SK-N-SH (cell line): Measurements from ENCODE around the gene GGA2. TPM values are rescaled to one million over a fixed set of nuclear protein-coding genes. Genes with fewer than 3 reads are reported as not detected.

Source experiments
- CTCF ChIA-PET: fragments of 300-600, 350-600 bp; formaldehyde crosslinking; extraction: SDS; loops from one replicate; lab custom pipeline; 2021; lab: Yijun Ruan, JAX
- POLR2A ChIA-PET: fragments of 350-600 bp; sonication (Branson Sonifier 250); formaldehyde crosslinking; extraction: SDS; loops from one replicate; lab custom pipeline; 2020; ENCODE audit warnings: antibody characterized with exemption, inconsistent platforms; lab: Yijun Ruan, JAX
- DNase-seq: peaks from one replicate; pipeline ENCODE4 v3.0.0; 2012
- H2AFZ ChIP-seq: fragments of 200-600 bp; sonication (generic); 2 replicates; pipeline ENCODE4 v1.8.1; 2016; ENCODE audit warnings: antibody characterized with exemption, mild to moderate bottlenecking, low read depth
- H3F3A ChIP-seq: fragments of 200-600 bp; sonication (generic); replicated peaks from 2 replicates; pipeline ENCODE3; 2016; ENCODE audit warnings: antibody characterized with exemption, mild to moderate bottlenecking; ENCODE audit not compliant: insufficient read depth
- H3K27ac ChIP-seq, 2 experiments: fragments of 200-500 bp in 1 of 2; fragments of 200-600 bp in 1 of 2; sonication (Bioruptor generic) in 1 of 2; sonication (generic), shearing (Covaris generic) in 1 of 2; 2 replicates each; pipeline versions ENCODE4 v1.5.1 to v1.6.1; 2014 to 2016; ENCODE audit warnings: low read depth in 2 of 2, inconsistent platforms in 1 of 2, low read length in 1 of 2, mild to moderate bottlenecking in 1 of 2, mixed read lengths in 1 of 2
- H3K27me3 ChIP-seq: fragments of 200-600 bp; sonication (generic), shearing (Covaris generic); 2 replicates; pipeline ENCODE4 v1.6.1; 2016; ENCODE audit warnings: mixed run types; ENCODE audit not compliant: insufficient read depth
- H3K36me3 ChIP-seq, 2 experiments: fragments of 200-500 bp in 1 of 2; fragments of 200-600 bp in 1 of 2; sonication (Bioruptor generic) in 1 of 2; sonication (generic) in 1 of 2; replicated peaks in 1 of 2; 2 replicates each; pipeline versions ENCODE3 to v1.5.1; 2014 to 2016; ENCODE audit warnings: low read length in 1 of 2, mild to moderate bottlenecking in 1 of 2; ENCODE audit not compliant: insufficient read depth in 2 of 2, control insufficient read depth in 1 of 2
- H3K4me1 ChIP-seq, 2 experiments: fragments of 200-500 bp in 1 of 2; fragments of 200-600 bp in 1 of 2; sonication (Bioruptor generic) in 1 of 2; sonication (generic), shearing (Covaris generic) in 1 of 2; 2 replicates each; pipeline versions ENCODE4 v1.5.1 to v1.6.1; 2014 to 2016; ENCODE audit warnings: low read depth in 1 of 2, low read length in 1 of 2, mixed run types in 1 of 2; ENCODE audit not compliant: insufficient read depth in 2 of 2, control insufficient read depth in 1 of 2
- H3K4me2 ChIP-seq: fragments of 200-600 bp; sonication (generic), shearing (Covaris generic); 2 replicates; pipeline ENCODE4 v1.6.1; 2017; ENCODE audit warnings: mixed run types
- H3K4me3 ChIP-seq, 2 experiments: fragments of 200-500 bp in 1 of 2; fragments of 200-600 bp in 1 of 2; sonication (Bioruptor generic) in 1 of 2; sonication (generic), shearing (Covaris generic) in 1 of 2; 2 replicates each; pipeline versions ENCODE4 v1.5.1 to v1.8.1; 2014 to 2016; ENCODE audit warnings: low read depth in 2 of 2, inconsistent platforms in 1 of 2, low read length in 1 of 2, mild to moderate bottlenecking in 1 of 2, mixed read lengths in 1 of 2, moderate library complexity in 1 of 2
- H3K79me2 ChIP-seq: fragments of 200-600 bp; sonication (generic); 2 replicates; pipeline ENCODE4 v1.8.1; 2017; ENCODE audit warnings: mild to moderate bottlenecking; ENCODE audit not compliant: insufficient read depth
- H3K9ac ChIP-seq: fragments of 200-600 bp; sonication (generic); 2 replicates; pipeline ENCODE4 v1.6.1; 2017; ENCODE audit warnings: mixed run types
- H3K9me2 ChIP-seq: fragments of 200-600 bp; sonication (generic); 2 replicates; pipeline ENCODE4 v1.6.1; 2017; ENCODE audit warnings: mixed run types
- H3K9me3 ChIP-seq: fragments of 200-600 bp; sonication (generic); 2 replicates; pipeline ENCODE4 v1.6.1; 2017; ENCODE audit warnings: mixed run types, mild to moderate bottlenecking, moderate library complexity
- H4K20me1 ChIP-seq: fragments of 200-600 bp; sonication (generic); 2 replicates; pipeline ENCODE4 v1.6.1; 2017; ENCODE audit warnings: mild to moderate bottlenecking, mixed run types; ENCODE audit not compliant: insufficient read depth
- CHD2 ChIP-seq: fragments of 150-350 bp; IDR thresholded peaks from 2 replicates; pipeline ENCODE4 v1.6.1; 2018; ENCODE audit warnings: low read length; ENCODE audit not compliant: partially characterized antibody
- ELF1 ChIP-seq: IDR thresholded peaks from 2 replicates; pipeline ENCODE4 v1.4.0; 2012
- EP300 ChIP-seq, 2 experiments: IDR thresholded peaks; 2 replicates each; pipeline versions ENCODE4 v1.4.0 to v1.6.1; 2012; ENCODE audit warnings: borderline replicate concordance in 1 of 2, low read depth in 1 of 2, low read length in 1 of 2
- FOSL2 ChIP-seq: IDR thresholded peaks from 2 replicates; pipeline ENCODE4 v1.4.0; 2012; ENCODE audit warnings: low read depth, mild to moderate bottlenecking, moderate library complexity, borderline replicate concordance
- FOXJ3 ChIP-seq: sonication (generic); formaldehyde crosslinking; IDR thresholded peaks from 2 replicates; pipeline ENCODE4 v1.5.1; 2020; ENCODE audit warnings: mild to moderate bottlenecking, missing genetic modification reagents
- FOXM1 ChIP-seq: IDR thresholded peaks from 2 replicates; pipeline ENCODE4 v1.4.0; 2012; ENCODE audit warnings: low read depth, mild to moderate bottlenecking
- GABPA ChIP-seq: IDR thresholded peaks from 2 replicates; pipeline ENCODE4 v1.4.0; 2012; ENCODE audit warnings: low read depth, mild to moderate bottlenecking
- GATA2 ChIP-seq: sonication (generic); formaldehyde crosslinking; IDR thresholded peaks from 2 replicates; pipeline ENCODE4 v1.5.0; 2020; ENCODE audit warnings: mild to moderate bottlenecking, missing genetic modification reagents
- IRF3 ChIP-seq: fragments of 150-350 bp; IDR thresholded peaks from 2 replicates; pipeline ENCODE4 v1.6.1; 2016; ENCODE audit warnings: mild to moderate bottlenecking, low read depth, low read length
- PBX3 ChIP-seq: IDR thresholded peaks from 2 replicates; pipeline ENCODE4; 2012
- POLR2AphosphoS5 ChIP-seq: IDR thresholded peaks from 2 replicates; pipeline ENCODE4 v1.6.1; 2012; ENCODE audit warnings: low read depth, low read length
- RFX5 ChIP-seq: IDR thresholded peaks from 2 replicates; pipeline ENCODE4 v1.6.1; 2012; ENCODE audit warnings: mild to moderate bottlenecking, improper control_type of control experiment, low read length
- RXRA ChIP-seq: IDR thresholded peaks from 2 replicates; pipeline ENCODE4 v1.4.0; 2012; ENCODE audit warnings: low read depth, mild to moderate bottlenecking, borderline replicate concordance
- SMC3 ChIP-seq: IDR thresholded peaks from 2 replicates; pipeline ENCODE4 v1.6.1; 2012; ENCODE audit warnings: low read depth, low read length, improper control_type of control experiment
- TCF12 ChIP-seq: IDR thresholded peaks from 2 replicates; pipeline ENCODE4 v1.4.0; 2012
- TEAD4 ChIP-seq: IDR thresholded peaks from 2 replicates; pipeline ENCODE4 v1.4.0; 2012; ENCODE audit warnings: mild to moderate bottlenecking, borderline replicate concordance; ENCODE audit not compliant: insufficient read depth
- USF1 ChIP-seq: IDR thresholded peaks from 2 replicates; pipeline ENCODE4 v1.4.0; 2012; ENCODE audit warnings: low read depth, borderline replicate concordance
- USF2 ChIP-seq: fragments of 150-350 bp; IDR thresholded peaks from 2 replicates; pipeline ENCODE4 v1.6.1; 2017; ENCODE audit warnings: antibody characterized with exemption, low read length, low read depth, borderline replicate concordance
- WGBS: methylation state at CpG from one replicate; pipeline ENCODE4 v1.1.6; 2017; ENCODE audit warnings: low lambda C conversion rate; 5-methylcytosine and 5-hydroxymethylcytosine counted together
- polyA plus RNA-seq, 3 experiments: library from polyadenylated mRNA; depleted of rRNA; stranded (reverse); fragments of >200 nt; gene quantifications; 2 replicates each; pipeline ENCODE4 v1.2.3, GENCODE V29; 2012

Gene GGA2
- polyA plus RNA-seq, 1 of the 3 experiments (the other 2 are of a cell fraction): 23.4 TPM

GRCh38 chr16:23496821-23497542, 13.3 kb downstream of the GGA2 start:
- no peak for DNase-seq
- CTCF ChIA-PET: interaction anchor here (0.7 to 1.0 kb wide), 2 partner anchors 12 to 1421 kb away, joined by 4 read pairs; no protein-coding TSS in a partner anchor
- Histone ChIP-seq H3K4me1 (peaks cover 0 to 10% of the 10 kb centered on the region in 2 experiments; a peak in 1 of 4 replicates), H3K27ac (peak overlapping the region in 1 of 2 experiments; percentile 22; a peak in 1 of 4 replicates), H3K9me2 (no peaks in the 10 kb centered on the region)
- 73% methylated on average over 12 of the region's 12 CpGs for WGBS
- peak; percentile 44; the same call in 1 of the 2 replicates for TF ChIP-seq USF1
- TF ChIP-seq GABPA: no peak
- TF ChIP-seq, all 33 proteins: peak for 1
- peaks cover 54% of the 10 kb centered on the region for H4K20me1 ChIP-seq
- H3K4me2 ChIP-seq: no peak overlapping the region
- H3F3A ChIP-seq: no peaks in the 10 kb centered on the region
- H3K4me3 ChIP-seq: no peak overlapping the region
- POLR2A ChIA-PET: no interaction called here
- no peaks in the 10 kb centered on the region for H3K27me3 ChIP-seq
- no peak overlapping the region for H2AFZ ChIP-seq
- no peak overlapping the region for H3K9ac ChIP-seq
- peaks cover 58% of the 10 kb centered on the region for H3K79me2 ChIP-seq
- H3K9me3 ChIP-seq: no peaks in the 10 kb centered on the region
- H3K36me3 ChIP-seq: peaks cover 11 to 22% of the 10 kb centered on the region in 2 experiments

- H3K4me2 ChIP-seq: no peak overlapping the region
- H3K79me2 ChIP-seq: peaks cover 45% of the 10 kb centered on the region
- H4K20me1 ChIP-seq: peaks cover 41% of the 10 kb centered on the region; the same call in 1 of the 2 replicates
- ChIA-PET CTCF (no interaction called here), POLR2A (no interaction called here)
- H3K9me3 ChIP-seq: no peaks in the 10 kb centered on the region
- no peak overlapping the region for H2AFZ ChIP-seq
- H3K9ac ChIP-seq: no peak overlapping the region
- no peaks in the 10 kb centered on the region for H3K27me3 ChIP-seq
- DNase-seq: no peak
- no peak overlapping the region for H3K4me3 ChIP-seq
- peaks cover 0 to 10% of the 10 kb centered on the region in 2 experiments; a peak in 1 of 4 replicates for H3K4me1 ChIP-seq
- peaks cover 21 to 22% of the 10 kb centered on the region in 2 experiments for H3K36me3 ChIP-seq
- WGBS: 89% methylated on average over 4 of the region's 4 CpGs
- H3F3A ChIP-seq: peaks cover 3% of the 10 kb centered on the region
- TF ChIP-seq RXRA (no peak), ELF1 (no peak), TCF12 (no peak), RFX5 (no peak), TEAD4 (no peak), PBX3 (no peak), GATA2 (CRISPR knock-in tag) (no peak), USF2 (no peak), POLR2AphosphoS5 (no peak), IRF3 (no peak), FOSL2 (no peak), SMC3 (no peak), FOXM1 (no peak), FOXJ3 (CRISPR knock-in tag) (no peak), EP300 (IDR thresholded peaks at IDR 0.05; ENCODE audit: borderline replicate concordance in 1 of 2, low read depth in 1 of 2, low read length in 1 of 2) (no peak), CHD2 (no peak)
- no peak overlapping the region for H3K27ac ChIP-seq
- H3K9me2 ChIP-seq: no peaks in the 10 kb centered on the region
Observed at GRCh38 chr16:23495671-23496070, 14.6 kb downstream of the GGA2 start.
